HepG2 (cell line): ENCODE data around the gene IRX4. TPM values are rescaled to one million over a fixed set of nuclear protein-coding genes. Genes with fewer than 3 reads are reported as not detected.

Source experiments
- ATAC-seq: fragments of 200-7000 bp; cut with Tn5 transposase; 3 replicates; pipeline ENCODE4 v1.9.1; 2020; ENCODE audit warnings: mild to moderate bottlenecking, moderate library complexity
- BruUV-seq: library from RNA; stranded (reverse); fragments of 400-500 nt; replicated peaks from 2 replicates; lab custom pipeline; 2021; lab: Mats Ljungman, UMichigan
- CTCF ChIA-PET: fragments of 300-600 bp; formaldehyde crosslinking; extraction: SDS; loops from one replicate; lab custom pipeline; 2021; ENCODE audit warnings: low total read pairs, inconsistent platforms, low intra/inter-chr PET ratio; lab: Yijun Ruan, JAX
- POLR2A ChIA-PET: fragments of 350-600 bp; sonication (Branson Sonifier 250); formaldehyde crosslinking; loops from one replicate; lab custom pipeline; 2020; ENCODE audit warnings: antibody characterized with exemption, inconsistent platforms; lab: Yijun Ruan, JAX
- DNase-seq: peaks from one replicate; pipeline ENCODE4 v3.0.0-alpha.2; 2015; ENCODE audit warnings: low spot score
- FAIRE-seq: peaks from 3 replicates; lab custom pipeline; 2011; peaks lifted over from hg19 to GRCh38; lab: Jason Lieb, UNC
- H2AFZ ChIP-seq: one replicate; pipeline ENCODE4 v1.6.1; 2011; ENCODE audit warnings: low read length, inconsistent platforms
- H3K27ac ChIP-seq: fragments of 300-600 bp; 3 replicates; pipeline ENCODE4 v1.8.0; 2011; ENCODE audit warnings: mixed run types, mild to moderate bottlenecking, mixed read lengths, low read length, inconsistent platforms; ENCODE audit not compliant: insufficient read depth; ENCODE audit errors: extremely low read length
- H3K27me3 ChIP-seq, 2 experiments: fragments of 200-600 bp in 1 of 2; 2 replicates in 1 of 2; 3 replicates in 1 of 2; pipeline versions ENCODE4 v1.6.0 to v1.8.0; 2011; ENCODE audit warnings: low read length in 2 of 2, mild to moderate bottlenecking in 2 of 2, moderate library complexity in 2 of 2, inconsistent platforms in 1 of 2; ENCODE audit not compliant: insufficient read depth in 2 of 2, control insufficient read depth in 1 of 2
- H3K36me3 ChIP-seq, 2 experiments: fragments of 200-600 bp in 1 of 2; replicated peaks in 1 of 2; 2 replicates in 1 of 2; 3 replicates in 1 of 2; pipeline versions ENCODE4 v1.5.1 to v1.8.0; 2011; ENCODE audit warnings: low read length in 2 of 2, inconsistent platforms in 1 of 2; ENCODE audit not compliant: insufficient read depth in 2 of 2, control insufficient read depth in 1 of 2
- H3K4me1 ChIP-seq: 2 replicates; pipeline ENCODE4 v1.5.1; 2012; ENCODE audit warnings: low read length, inconsistent platforms; ENCODE audit not compliant: insufficient read depth
- H3K4me2 ChIP-seq: 2 replicates; pipeline ENCODE4 v1.6.0; 2011; ENCODE audit warnings: low read depth, low read length, inconsistent platforms
- H3K4me3 ChIP-seq, 3 experiments: fragments of 200-600 bp in 1 of 3; sonication (generic), shearing (Covaris generic) in 1 of 3; replicated peaks in 1 of 3; 2 replicates each; pipeline ENCODE4 v1.5.1; 2011 to 2016; ENCODE audit warnings: low read length in 3 of 3, inconsistent platforms in 2 of 3, low read depth in 2 of 3, mild to moderate bottlenecking in 2 of 3, control low read depth in 1 of 3, mixed read lengths in 1 of 3; ENCODE audit not compliant: insufficient read depth in 1 of 3
- H3K79me2 ChIP-seq: one replicate; pipeline ENCODE4 v1.6.1; 2011; ENCODE audit warnings: low read length, inconsistent platforms; ENCODE audit not compliant: insufficient read depth
- H3K9ac ChIP-seq: 2 replicates; pipeline ENCODE4 v1.6.0; 2011; ENCODE audit warnings: mild to moderate bottlenecking, low read depth, low read length, inconsistent platforms; ENCODE audit not compliant: insufficient read depth
- H3K9me3 ChIP-seq: 2 replicates; pipeline ENCODE4 v1.5.1; 2012; ENCODE audit warnings: mild to moderate bottlenecking, low read length
- H4K20me1 ChIP-seq: 2 replicates; pipeline ENCODE4 v1.6.0; 2011; ENCODE audit warnings: inconsistent platforms, mild to moderate bottlenecking, low read length, moderate library complexity; ENCODE audit not compliant: insufficient read depth
- ARNT ChIP-seq: fragments of 450-650 bp; IDR thresholded peaks from 2 replicates; pipeline ENCODE4 v1.6.1; 2017
- EED ChIP-seq: sonication (generic); formaldehyde crosslinking; IDR thresholded peaks from 2 replicates; pipeline ENCODE4 v1.5.0; 2020; ENCODE audit warnings: mild to moderate bottlenecking, missing genetic modification reagents
- KDM3A ChIP-seq: IDR thresholded peaks from 2 replicates; pipeline ENCODE4 v1.6.1; 2018; ENCODE audit warnings: low read depth, missing compliant biosample characterization
- MBNL3 ChIP-seq: fragments of 250-450 bp; sonication (Bioruptor Pico); conservative IDR thresholded peaks from 2 replicates; pipeline ENCODE4 v1.8.0; 2022; ENCODE audit warnings: mild to moderate bottlenecking, inconsistent platforms
- PHF21A ChIP-seq: sonication (generic); formaldehyde crosslinking; IDR thresholded peaks from 2 replicates; pipeline ENCODE4 v1.5.0; 2020; ENCODE audit warnings: mild to moderate bottlenecking, missing genetic modification reagents
- PHF5A ChIP-seq: IDR thresholded peaks from one replicate; pipeline ENCODE4 v1.6.1; 2018; ENCODE audit warnings: low read depth, missing genetic modification reagents; ENCODE audit not compliant: unreplicated experiment
- SRSF4 ChIP-seq: fragments of 200-400 bp; formaldehyde crosslinking; IDR thresholded peaks from one replicate; pipeline ENCODE4 v1.6.1; 2018; ENCODE audit warnings: mild to moderate bottlenecking, low read depth, low read length, moderate library complexity; ENCODE audit not compliant: poor library complexity, severe bottlenecking
- ZNF510 ChIP-seq: sonication (generic); formaldehyde crosslinking; IDR thresholded peaks from 2 replicates; pipeline ENCODE4 v1.4.0; 2020; ENCODE audit warnings: low read depth, mild to moderate bottlenecking, missing genetic modification reagents
- ZNF644 ChIP-seq: IDR thresholded peaks from 2 replicates; pipeline ENCODE4 v1.6.1; 2016; ENCODE audit warnings: low read depth
- ZNF879 ChIP-seq: sonication (generic); formaldehyde crosslinking; IDR thresholded peaks from 2 replicates; pipeline ENCODE4 v1.8.1; 2023; ENCODE audit warnings: missing genetic modification reagents
- ZSCAN20 ChIP-seq: sonication (generic); formaldehyde crosslinking; IDR thresholded peaks from 2 replicates; pipeline ENCODE4 v1.4.0; 2020; ENCODE audit warnings: missing genetic modification reagents, mild to moderate bottlenecking, borderline replicate concordance
- whole genome bisulfite sequencing: methylation state at CpG from one replicate; pipeline ENCODE4 v1.1.6; 2017; ENCODE audit warnings: low lambda C conversion rate; 5-methylcytosine and 5-hydroxymethylcytosine counted together
- in situ Hi-C: cut with HindIII; loops from 2 replicates; pipeline ENCODE4 v1.10.0; 2017; ENCODE audit warnings: low pct_unique_long_range_greater_than_20kb; ENCODE audit not compliant: extremely low pct_ligation_motif_present
- intact Hi-C: fragments of 100-400 bp; cut with micrococcal nuclease; formaldehyde crosslinking; loops from one replicate; pipeline ENCODE4 v1.10.0; 2022; ENCODE audit not compliant: unreplicated experiment
- polyA plus RNA-seq, 8 experiments: library from polyadenylated mRNA; depleted of rRNA in 3 of 8; stranded (reverse) in 7 of 8; unstranded in 1 of 8; fragments of >200 nt; fragmentation: Illumina TruSeq in 4 of 8; extraction: Trizol in 4 of 8; gene quantifications; 2 replicates each; pipeline versions ENCODE4 v1.2.1 to v1.2.3, GENCODE V29; 2011 to 2016; ENCODE audit warnings: low read depth in 4 of 8, missing spikeins in 1 of 8, mixed read lengths in 1 of 8; ENCODE audit not compliant: insufficient read depth in 1 of 8
- total RNA-seq, 5 experiments: library from RNA; depleted of rRNA; stranded (reverse); fragments of >200 nt; fragmentation: Illumina TruSeq; extraction: Trizol; gene quantifications; 2 replicates each; pipeline ENCODE4 v1.2.3, GENCODE V29; 2016; ENCODE audit warnings: low read depth in 1 of 5
- TF ChIP-seq, protein P1 (sequence below): sonication (generic); formaldehyde crosslinking; IDR thresholded peaks from 2 replicates; pipeline ENCODE4 v1.4.0; 2020; ENCODE audit warnings: missing genetic modification reagents
- TF ChIP-seq, protein P2 (sequence below): sonication (generic); formaldehyde crosslinking; IDR thresholded peaks from 2 replicates; pipeline ENCODE4 v1.4.0; 2020; ENCODE audit warnings: mild to moderate bottlenecking, missing genetic modification reagents
- TF ChIP-seq, protein P3 (sequence below): sonication (generic); formaldehyde crosslinking; IDR thresholded peaks from 2 replicates; pipeline ENCODE4 v1.5.1; 2020; ENCODE audit warnings: mild to moderate bottlenecking, missing genetic modification reagents, moderate library complexity
- TF ChIP-seq, protein P4 (sequence below): sonication (generic); formaldehyde crosslinking; IDR thresholded peaks from 2 replicates; pipeline ENCODE4 v1.4.0; 2020; ENCODE audit warnings: missing genetic modification reagents

IRX4 gene
- total and polyA plus RNA-seq, 2 of the 13 experiments (the other 11 are each of a cell fraction or from before 2014, with no cell fraction given) = not detected

DNA sequence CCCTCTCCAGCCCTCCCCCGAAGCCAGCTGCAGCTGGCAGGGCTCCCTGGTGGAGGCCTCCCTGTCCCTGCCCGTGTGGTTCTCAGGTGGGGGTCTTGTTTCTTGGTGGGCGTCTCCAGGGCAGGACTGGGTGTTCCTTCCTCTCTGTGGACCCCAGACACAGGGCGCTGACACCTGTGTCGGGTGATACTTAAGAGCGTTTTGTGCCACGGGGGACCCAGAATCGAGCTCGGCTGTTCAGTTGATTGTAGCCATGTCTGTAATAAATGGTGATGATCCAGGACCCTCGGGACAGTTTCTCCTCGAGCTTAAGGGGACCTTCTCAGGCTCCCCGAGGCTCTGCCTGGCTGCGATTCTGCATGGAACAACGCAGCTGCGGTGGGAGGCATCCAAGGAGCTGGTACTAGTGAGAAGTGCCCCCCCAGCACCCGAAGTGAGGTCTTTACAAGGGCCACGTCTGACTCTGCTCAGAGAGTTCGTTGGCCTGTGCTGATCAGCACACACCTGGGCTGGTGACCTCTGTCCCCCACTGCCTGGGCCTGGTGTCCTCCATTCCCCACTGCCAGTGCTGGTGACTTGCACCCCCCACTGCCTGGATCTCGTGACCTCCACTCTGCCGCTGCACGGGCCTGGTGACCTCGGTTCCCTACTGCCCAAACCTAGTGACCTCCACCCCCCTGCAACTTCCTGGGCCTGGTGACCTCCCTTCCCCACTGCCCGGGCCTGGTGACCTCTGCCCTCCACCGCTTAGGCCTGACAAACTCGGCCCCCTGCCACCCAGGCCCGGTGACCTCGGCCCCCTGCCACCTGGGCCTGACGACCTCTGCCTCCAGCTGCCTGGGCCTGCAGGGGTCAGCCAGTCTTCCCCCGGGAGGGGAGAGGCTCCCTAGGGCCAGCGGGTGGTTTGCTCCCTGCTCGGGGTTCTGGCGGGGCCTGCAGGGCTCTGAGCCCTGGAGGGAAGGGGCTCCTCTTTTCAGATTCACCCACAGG is 45.5 kb downstream of the IRX4 start:
- no TSS peak for BruUV-seq
- no peaks in the 10 kb centered on the region for H3K9me3 ChIP-seq
- H3K4me3 ChIP-seq = peak overlapping the region in 1 of 3 experiments; percentile 45; a peak in 1 of 6 replicates
- no peaks in the 10 kb centered on the region for H4K20me1 ChIP-seq
- no peaks in the 10 kb centered on the region for H3K79me2 ChIP-seq
- FAIRE-seq (no peak), ATAC-seq (peak; percentile 69), DNase-seq (no peak)
- peak overlapping the region; percentile 21; the same call in 1 of the 2 replicates for H3K9ac ChIP-seq
- ChIA-PET POLR2A (no interaction called here), CTCF (no interaction called here)
- peaks cover 19% of the 10 kb centered on the region for H3K4me1 ChIP-seq
- H3K27ac ChIP-seq = no peak overlapping the region
- no peak overlapping the region for H2AFZ ChIP-seq
- intact Hi-C loops = no loop called here
- no peaks in the 10 kb centered on the region for H3K36me3 ChIP-seq
- peak overlapping the region; percentile 59 for H3K4me2 ChIP-seq
- 47% methylated on average over 16 of the region's 32 CpGs for WGBS
- in situ Hi-C loops = no loop called here
- H3K27me3 ChIP-seq = peaks cover 5 to 74% of the 10 kb centered on the region in 2 experiments; a peak in 4 of 5 replicates
- TF ChIP-seq SRSF4 = no peak
- TF ChIP-seq ARNT = no peak
- TF ChIP-seq ZNF879 (CRISPR knock-in tag) = no peak
- TF ChIP-seq EED (CRISPR knock-in tag) = 0 out of 2 replicates have a peak, but pooled peaks have one; percentile 24
- no peak for TF ChIP-seq ZNF644 (CRISPR knock-in tag)
- TF ChIP-seq KDM3A (CRISPR knock-in tag) = no peak
- TF ChIP-seq MBNL3 (CRISPR knock-in tag) = no peak
- no peak for TF ChIP-seq PHF5A
- TF ChIP-seq, protein P1, sequence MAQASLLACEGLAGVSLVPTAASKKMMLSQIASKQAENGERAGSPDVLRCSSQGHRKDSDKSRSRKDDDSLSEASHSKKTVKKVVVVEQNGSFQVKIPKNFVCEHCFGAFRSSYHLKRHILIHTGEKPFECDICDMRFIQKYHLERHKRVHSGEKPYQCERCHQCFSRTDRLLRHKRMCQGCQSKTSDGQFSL (CRISPR knock-in tag) = peak; percentile 92
- TF ChIP-seq, protein P2, sequence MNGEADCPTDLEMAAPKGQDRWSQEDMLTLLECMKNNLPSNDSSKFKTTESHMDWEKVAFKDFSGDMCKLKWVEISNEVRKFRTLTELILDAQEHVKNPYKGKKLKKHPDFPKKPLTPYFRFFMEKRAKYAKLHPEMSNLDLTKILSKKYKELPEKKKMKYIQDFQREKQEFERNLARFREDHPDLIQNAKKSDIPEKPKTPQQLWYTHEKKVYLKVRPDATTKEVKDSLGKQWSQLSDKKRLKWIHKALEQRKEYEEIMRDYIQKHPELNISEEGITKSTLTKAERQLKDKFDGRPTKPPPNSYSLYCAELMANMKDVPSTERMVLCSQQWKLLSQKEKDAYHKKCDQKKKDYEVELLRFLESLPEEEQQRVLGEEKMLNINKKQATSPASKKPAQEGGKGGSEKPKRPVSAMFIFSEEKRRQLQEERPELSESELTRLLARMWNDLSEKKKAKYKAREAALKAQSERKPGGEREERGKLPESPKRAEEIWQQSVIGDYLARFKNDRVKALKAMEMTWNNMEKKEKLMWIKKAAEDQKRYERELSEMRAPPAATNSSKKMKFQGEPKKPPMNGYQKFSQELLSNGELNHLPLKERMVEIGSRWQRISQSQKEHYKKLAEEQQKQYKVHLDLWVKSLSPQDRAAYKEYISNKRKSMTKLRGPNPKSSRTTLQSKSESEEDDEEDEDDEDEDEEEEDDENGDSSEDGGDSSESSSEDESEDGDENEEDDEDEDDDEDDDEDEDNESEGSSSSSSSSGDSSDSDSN (CRISPR knock-in tag) = peak; percentile 28; the same call in 1 of the 2 replicates
- no peak for TF ChIP-seq ZSCAN20 (CRISPR knock-in tag)
- TF ChIP-seq, protein P3, sequence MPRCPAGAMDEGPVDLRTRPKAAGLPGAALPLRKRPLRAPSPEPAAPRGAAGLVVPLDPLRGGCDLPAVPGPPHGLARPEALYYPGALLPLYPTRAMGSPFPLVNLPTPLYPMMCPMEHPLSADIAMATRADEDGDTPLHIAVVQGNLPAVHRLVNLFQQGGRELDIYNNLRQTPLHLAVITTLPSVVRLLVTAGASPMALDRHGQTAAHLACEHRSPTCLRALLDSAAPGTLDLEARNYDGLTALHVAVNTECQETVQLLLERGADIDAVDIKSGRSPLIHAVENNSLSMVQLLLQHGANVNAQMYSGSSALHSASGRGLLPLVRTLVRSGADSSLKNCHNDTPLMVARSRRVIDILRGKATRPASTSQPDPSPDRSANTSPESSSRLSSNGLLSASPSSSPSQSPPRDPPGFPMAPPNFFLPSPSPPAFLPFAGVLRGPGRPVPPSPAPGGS (CRISPR knock-in tag) = no peak
- TF ChIP-seq PHF21A = 0 out of 2 replicates have a peak, but pooled peaks have one; percentile 15
- TF ChIP-seq ZNF510 = no peak
- TF ChIP-seq, protein P4, sequence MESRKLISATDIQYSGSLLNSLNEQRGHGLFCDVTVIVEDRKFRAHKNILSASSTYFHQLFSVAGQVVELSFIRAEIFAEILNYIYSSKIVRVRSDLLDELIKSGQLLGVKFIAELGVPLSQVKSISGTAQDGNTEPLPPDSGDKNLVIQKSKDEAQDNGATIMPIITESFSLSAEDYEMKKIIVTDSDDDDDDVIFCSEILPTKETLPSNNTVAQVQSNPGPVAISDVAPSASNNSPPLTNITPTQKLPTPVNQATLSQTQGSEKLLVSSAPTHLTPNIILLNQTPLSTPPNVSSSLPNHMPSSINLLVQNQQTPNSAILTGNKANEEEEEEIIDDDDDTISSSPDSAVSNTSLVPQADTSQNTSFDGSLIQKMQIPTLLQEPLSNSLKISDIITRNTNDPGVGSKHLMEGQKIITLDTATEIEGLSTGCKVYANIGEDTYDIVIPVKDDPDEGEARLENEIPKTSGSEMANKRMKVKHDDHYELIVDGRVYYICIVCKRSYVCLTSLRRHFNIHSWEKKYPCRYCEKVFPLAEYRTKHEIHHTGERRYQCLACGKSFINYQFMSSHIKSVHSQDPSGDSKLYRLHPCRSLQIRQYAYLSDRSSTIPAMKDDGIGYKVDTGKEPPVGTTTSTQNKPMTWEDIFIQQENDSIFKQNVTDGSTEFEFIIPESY (CRISPR knock-in tag) = no peak
